Glomerular visceral epithelial cell (primary cell): Measurements from ENCODE around the gene DGKD.
A peak's percentile ranks its signal among the peaks of the same experiment; 100 is the strongest.

Experiments used
- DNase-seq: peaks from one replicate; pipeline ENCODE4 v3.0.0-alpha.2; 2016; ENCODE audit errors: extremely low spot score

DGKD gene

GRCh38 chr2:233495503-233496496 is 141.5 kb downstream of the DGKD start:
- no peak for DNase-seq

- no peak for DNase-seq
These were observed 143.4 kb downstream of the DGKD start for GRCh38 chr2:233497692-233498091.

- no peak for DNase-seq
These were observed 143.8 kb downstream of the DGKD start for GRCh38 chr2:233498126-233498525.

- no peak for DNase-seq
These were observed 145.6 kb downstream of the DGKD start for GRCh38 chr2:233499928-233500327.

GRCh38 chr2:233501198-233502076 is 147.1 kb downstream of the DGKD start:
- peak; percentile 65 for DNase-seq

- DNase-seq, result no peak
These were observed 149.2 kb downstream of the DGKD start for GRCh38 chr2:233503481-233503880.

- DNase-seq, result no peak
These were observed 149.8 kb downstream of the DGKD start for GRCh38 chr2:233503947-233504637.

GRCh38 chr2:233513953-233514655 is 159.8 kb downstream of the DGKD start:
- DNase-seq, result no peak

- no peak for DNase-seq
These were observed 165.7 kb downstream of the DGKD start for GRCh38 chr2:233519787-233520611.
